ENCODE results near the gene SGPP2. TPM values are rescaled to one million over a fixed set of nuclear protein-coding genes. Genes with fewer than 3 reads are reported as not detected.
A peak's percentile ranks its signal among the peaks of the same experiment; 100 is the strongest.

The SGPP2 gene
- total RNA-seq, 4 donors from 2014 or later, result 33.6 to 66.0 (median 49.4) TPM

GRCh38 chr2:222440673-222441422 lies 16.5 kb downstream of the SGPP2 start:
- intact Hi-C loops (cut with DNase I), result no loop called here
- no peak for TF ChIP-seq CTCF (IDR thresholded peaks at IDR 0.05)
- no peak for TF ChIP-seq POLR2A (IDR thresholded peaks at IDR 0.05)
- no peak overlapping the region for H3K4me3 ChIP-seq
- 58 to 62% methylated on average over 3 of the region's 4 CpGs for WGBS, 2 donors
- H3K36me3 ChIP-seq, result no peaks in the 10 kb centered on the region
- H3K9me3 ChIP-seq, result no peaks in the 10 kb centered on the region
- H3K27me3 ChIP-seq, result no peaks in the 10 kb centered on the region
- peaks cover 0 to 18% (median 0%) of the 10 kb centered on the region in 3 donors for H3K4me1 ChIP-seq
- DNase-seq, result no peak
- H3K27ac ChIP-seq, result no peak overlapping the region

GRCh38 chr2:222442665-222443064 lies 18.3 kb downstream of the SGPP2 start:
- peaks cover 0 to 18% (median 0%) of the 10 kb centered on the region in 3 donors for H3K4me1 ChIP-seq
- DNase-seq, result no peak
- intact Hi-C loops (cut with DNase I), result no loop called here
- 67 to 71% methylated on average over 5 of the region's 5 CpGs for WGBS, 2 donors
- no peak for TF ChIP-seq CTCF (IDR thresholded peaks at IDR 0.05)
- no peak for TF ChIP-seq POLR2A (IDR thresholded peaks at IDR 0.05)
- no peak overlapping the region for H3K27ac ChIP-seq
- H3K36me3 ChIP-seq, result no peaks in the 10 kb centered on the region
- H3K9me3 ChIP-seq, result no peaks in the 10 kb centered on the region
- no peak overlapping the region for H3K4me3 ChIP-seq
- no peaks in the 10 kb centered on the region for H3K27me3 ChIP-seq

- intact Hi-C loops (cut with DNase I), result no loop called here
- no peaks in the 10 kb centered on the region for H3K9me3 ChIP-seq
- DNase-seq, result no peak
- H3K27me3 ChIP-seq, result no peaks in the 10 kb centered on the region
- no CpG with 5 or more reads among the region's 1 CpG for WGBS, 2 donors
- H3K4me3 ChIP-seq, result no peak overlapping the region
- H3K36me3 ChIP-seq, result no peaks in the 10 kb centered on the region
- no peak overlapping the region for H3K27ac ChIP-seq
- H3K4me1 ChIP-seq, result peaks cover 0 to 15% (median 3%) of the 10 kb centered on the region in 3 donors
- TF ChIP-seq POLR2A (IDR thresholded peaks at IDR 0.05) (no peak), CTCF (IDR thresholded peaks at IDR 0.05) (no peak)
Measured at GRCh38 chr2:222445227-222445626, 20.9 kb downstream of the SGPP2 start.

- DNase-seq, result no peak
- intact Hi-C loops (cut with DNase I), result no loop called here
- H3K4me3 ChIP-seq, result no peak overlapping the region
- no peaks in the 10 kb centered on the region for H3K9me3 ChIP-seq
- no peak overlapping the region for H3K27ac ChIP-seq
- H3K4me1 ChIP-seq, result peaks cover 0 to 14% (median 6%) of the 10 kb centered on the region in 3 donors
- H3K27me3 ChIP-seq, result no peaks in the 10 kb centered on the region
- TF ChIP-seq CTCF (IDR thresholded peaks at IDR 0.05) (no peak), POLR2A (IDR thresholded peaks at IDR 0.05) (no peak)
- WGBS, 2 donors, result 82 to 90% methylated on average over 3 of the region's 3 CpGs
- no peaks in the 10 kb centered on the region for H3K36me3 ChIP-seq
Measured at GRCh38 chr2:222447131-222447530, 22.8 kb downstream of the SGPP2 start.

- Histone ChIP-seq H3K9me3 (no peaks in the 10 kb centered on the region), H3K36me3 (no peaks in the 10 kb centered on the region), H3K27me3 (no peaks in the 10 kb centered on the region), H3K4me1 (peaks cover 0 to 19% (median 6%) of the 10 kb centered on the region in 3 donors), H3K4me3 (no peak overlapping the region), H3K27ac (peak overlapping the region in 1 of 4 donors; percentile 27)
- intact Hi-C loops (cut with DNase I), result no loop called here
- 28 to 51% methylated on average over 8 of the region's 8 CpGs for WGBS, 2 donors
- no peak for DNase-seq
- no peak for TF ChIP-seq CTCF (IDR thresholded peaks at IDR 0.05)
- TF ChIP-seq POLR2A (IDR thresholded peaks at IDR 0.05), result no peak
Measured at GRCh38 chr2:222448748-222449181, 24.4 kb downstream of the SGPP2 start.
